OCI-LY3 (cell line): ENCODE measurements around the gene CRABP1.

ENCODE experiments used
- CTCF ChIP-seq: fragments of 200-600, 300-600 bp; sonication (generic); IDR thresholded peaks from 2 replicates; pipeline ENCODE4 v1.5.1; 2014; ENCODE audit warnings: antibody characterized with exemption, low read length, low read depth
- EZH2phosphoT487 ChIP-seq: fragments of 200-600 bp; shearing (Covaris generic); IDR thresholded peaks from 2 replicates; pipeline ENCODE4 v1.6.1; 2018; ENCODE audit warnings: antibody characterized with exemption, mixed run types, low read depth

DNA sequence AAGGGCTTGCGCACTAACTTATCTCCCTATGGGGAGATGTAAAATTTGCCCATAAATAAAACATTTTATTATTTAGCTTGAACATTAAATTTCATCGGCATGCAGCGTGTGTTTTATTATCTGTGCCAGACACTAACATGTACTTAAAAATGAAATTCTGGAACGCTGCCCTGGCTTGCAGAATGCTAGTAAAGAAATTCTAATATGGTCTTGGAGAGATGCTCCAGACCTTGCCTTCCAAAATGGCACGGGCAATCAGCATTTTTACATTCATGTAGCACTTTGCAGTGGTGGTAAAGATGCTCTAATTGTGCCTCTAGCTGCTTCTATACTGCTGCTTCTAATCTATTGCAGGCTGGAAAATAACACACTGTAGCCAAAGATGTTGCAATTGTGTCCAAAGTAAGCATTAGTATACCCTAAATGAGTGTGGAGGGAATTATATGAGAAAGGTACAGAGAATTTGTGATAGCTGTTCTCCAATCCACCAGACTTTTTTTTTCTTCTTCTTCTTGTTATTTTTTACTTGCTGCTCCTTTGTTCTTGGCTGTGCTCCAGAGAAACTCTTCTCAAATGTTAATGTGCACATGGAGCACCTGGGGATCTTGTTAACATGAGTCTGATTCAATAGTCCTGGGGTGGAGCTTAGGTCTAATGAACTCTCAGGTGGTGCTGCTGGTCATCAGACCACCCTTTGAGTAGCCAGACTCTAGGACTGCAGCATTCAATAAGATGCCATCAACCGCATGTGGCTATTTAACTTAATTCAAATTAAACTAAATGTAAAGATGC is 47.3 kb downstream of the CRABP1 start:
- TF ChIP-seq CTCF (no peak), EZH2phosphoT487 (no peak)
